Choroid plexus epithelial cell (primary cell): ENCODE measurements around the gene ADGRD2.

Source experiments
- DNase-seq: peaks from one replicate; pipeline ENCODE4 v3.0.0-alpha.2; 2010; ENCODE audit warnings: low read depth
- H3K4me3 ChIP-seq: 2 replicates; pipeline ENCODE4 v1.5.1; 2011; ENCODE audit warnings: low read depth, mild to moderate bottlenecking, control low read depth, low read length, moderate library complexity
- CTCF ChIP-seq: conservative IDR thresholded peaks from 2 replicates; pipeline ENCODE4 v1.5.1; 2011; ENCODE audit warnings: low read depth, mild to moderate bottlenecking, control low read depth, inconsistent platforms, low read length, moderate library complexity

ADGRD2 gene

DNA sequence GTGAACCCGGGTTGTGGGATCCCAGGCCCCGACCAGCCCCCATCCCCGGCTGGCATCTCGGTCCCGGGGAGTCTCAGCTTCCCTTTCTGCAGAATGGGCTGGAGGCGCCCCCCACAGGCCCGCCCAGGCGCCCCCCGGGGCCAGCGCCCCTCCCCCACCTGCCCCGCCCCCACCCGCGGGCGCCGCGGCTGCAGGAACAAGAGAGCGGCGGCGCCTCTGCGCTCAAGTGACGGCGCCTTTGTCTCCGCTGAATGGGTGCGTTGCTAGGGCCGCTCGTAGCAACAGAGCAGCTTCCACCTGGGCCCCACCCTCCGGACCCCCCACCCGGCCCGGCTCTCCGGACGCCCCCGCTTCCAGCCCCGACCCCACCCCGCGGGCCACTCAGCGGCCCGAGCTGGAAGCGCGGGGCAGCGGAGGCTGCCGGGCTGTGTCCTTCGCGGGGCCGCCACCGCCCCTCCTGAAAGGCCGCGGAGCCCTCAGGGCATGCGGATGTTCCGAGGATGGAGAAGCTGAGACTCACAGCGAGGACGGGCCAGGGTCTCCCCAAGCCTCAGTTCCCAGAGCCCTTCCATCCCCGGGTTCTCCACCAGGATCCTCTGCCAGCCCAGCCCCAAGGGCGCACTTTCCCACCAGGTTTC lies 27.5 kb downstream of the ADGRD2 start:
- DNase-seq = no peak
- H3K4me3 ChIP-seq = no peak overlapping the region
- TF ChIP-seq CTCF = no peak

DNA sequence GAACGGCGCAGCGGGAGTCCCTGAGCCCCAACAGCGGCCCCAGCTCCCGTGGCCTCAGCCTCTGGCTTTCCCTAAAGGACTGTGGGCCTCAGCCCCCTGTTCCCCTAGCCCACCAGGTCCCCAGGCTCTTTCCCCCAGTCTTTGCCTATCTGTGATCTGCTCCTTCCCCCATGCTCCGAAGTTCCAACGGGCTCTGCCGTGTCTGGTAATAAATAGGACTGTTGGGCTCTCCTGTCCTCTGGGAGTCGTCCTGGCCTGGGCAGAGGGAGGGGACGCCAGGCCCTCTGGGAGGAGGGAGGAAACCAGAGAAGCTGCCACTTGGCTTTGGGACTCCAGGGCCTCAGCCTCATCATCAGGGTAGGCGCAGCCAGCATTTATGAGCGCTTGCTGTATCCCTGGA lies 28.1 kb downstream of the ADGRD2 start:
- H3K4me3 ChIP-seq = no peak overlapping the region
- no peak for DNase-seq
- TF ChIP-seq CTCF = no peak

GRCh38 chr9:124479371-124479770 lies 29.1 kb downstream of the ADGRD2 start:
- DNase-seq = no peak
- no peak for TF ChIP-seq CTCF
- no peak overlapping the region for H3K4me3 ChIP-seq

GRCh38 chr9:124479947-124480620 lies 29.8 kb downstream of the ADGRD2 start:
- TF ChIP-seq CTCF = no peak
- H3K4me3 ChIP-seq = no peak overlapping the region
- DNase-seq = no peak

- DNase-seq = peak; percentile 44
- TF ChIP-seq CTCF = peak; percentile 63
- H3K4me3 ChIP-seq = no peak overlapping the region
Measured at GRCh38 chr9:124480621-124480981, 30.4 kb downstream of the ADGRD2 start.

DNA sequence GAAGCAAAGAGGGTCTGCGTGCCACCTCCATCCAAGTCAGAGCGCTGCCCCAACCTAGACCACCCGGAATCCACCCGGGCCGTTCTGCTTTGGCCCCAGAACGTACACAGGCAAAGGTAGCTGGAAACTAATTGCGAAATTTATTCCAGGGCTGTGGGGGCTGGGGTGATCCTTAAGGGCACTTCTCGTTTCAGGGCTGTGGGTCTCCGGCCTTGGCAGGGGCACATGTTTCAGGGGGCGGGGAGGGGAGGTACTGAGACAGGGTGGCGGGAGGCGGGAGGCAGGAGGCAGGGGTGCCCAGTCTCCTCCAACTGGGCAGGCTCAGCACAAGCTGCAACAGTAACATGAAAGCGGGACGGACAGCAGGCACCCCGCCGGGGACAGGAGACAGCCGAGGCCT lies 30.9 kb downstream of the ADGRD2 start:
- no peak for DNase-seq
- TF ChIP-seq CTCF = no peak

More for the DNA sequence above, 30.9 kb downstream of the ADGRD2 start:
- no peak overlapping the region for H3K4me3 ChIP-seq
